H1 (cell line): ENCODE data around the gene TBC1D13. TPM values are rescaled to one million over a fixed set of nuclear protein-coding genes. Genes with fewer than 3 reads are reported as not detected.

Source experiments
- CTCF ChIA-PET: fragments of 300-600 bp; sonication (Branson Sonifier 250); formaldehyde crosslinking; loops from one replicate; lab custom pipeline; 2021; ENCODE audit not compliant: partially characterized antibody; lab: Charles Lee
- POLR2A ChIA-PET: fragments of 300-600 bp; sonication (Branson Sonifier 250); formaldehyde crosslinking; loops from one replicate; lab custom pipeline; 2021; ENCODE audit warnings: inconsistent platforms; ENCODE audit not compliant: partially characterized antibody; lab: Charles Lee
- DNase-seq, 2 experiments: peaks; one replicate each; pipeline versions ENCODE4 v3.0.0 to v3.0.0-alpha.2; 2010 to 2022; ENCODE audit warnings: low spot score in 2 of 2, low read depth in 1 of 2, mixed read lengths in 1 of 2
- FAIRE-seq: peaks from 2 replicates; lab custom pipeline; 2011; peaks lifted over from hg19 to GRCh38; lab: Jason Lieb, UNC
- H2AFZ ChIP-seq: 2 replicates; pipeline ENCODE4 v1.8.1; 2012; ENCODE audit warnings: low read length, inconsistent platforms
- H2AK5ac ChIP-seq: 2 replicates; pipeline ENCODE4 v1.6.1; 2013; ENCODE audit warnings: low read depth, low read length
- H2BK120ac ChIP-seq: replicated peaks from 2 replicates; pipeline ENCODE3; 2013; ENCODE audit warnings: low read depth, low read length, inconsistent platforms
- H2BK12ac ChIP-seq: 2 replicates; pipeline ENCODE4 v1.6.1; 2013; ENCODE audit warnings: low read depth, low read length
- H2BK15ac ChIP-seq: 2 replicates; pipeline ENCODE4 v1.6.1; 2013; ENCODE audit warnings: low read length
- H2BK20ac ChIP-seq: 2 replicates; pipeline ENCODE4 v1.6.1; 2013; ENCODE audit warnings: low read length
- H2BK5ac ChIP-seq: 2 replicates; pipeline ENCODE4 v1.6.1; 2013; ENCODE audit warnings: low read depth, low read length
- H3K14ac ChIP-seq: 2 replicates; pipeline ENCODE4 v1.6.1; 2013; ENCODE audit warnings: inconsistent platforms; ENCODE audit not compliant: insufficient read length
- H3K18ac ChIP-seq: 2 replicates; pipeline ENCODE4 v1.6.1; 2013; ENCODE audit warnings: low read length; ENCODE audit errors: extremely low read depth
- H3K23ac ChIP-seq: 2 replicates; pipeline ENCODE4 v1.6.1; 2013; ENCODE audit warnings: inconsistent platforms; ENCODE audit not compliant: insufficient read length
- H3K23me2 ChIP-seq: 2 replicates; pipeline ENCODE4 v1.6.1; 2013; ENCODE audit warnings: low read depth, low read length
- H3K27ac ChIP-seq: 2 replicates; pipeline ENCODE4 v1.6.1; 2011; ENCODE audit warnings: low read depth, low read length, inconsistent platforms
- H3K27me3 ChIP-seq, 4 experiments: replicated peaks in 1 of 4; 1 replicate in 1 of 4; 2 replicates in 3 of 4; pipeline versions ENCODE4 v1.6.1 to v1.8.1; 2011 to 2013; ENCODE audit warnings: low read length in 3 of 4, mild to moderate bottlenecking in 3 of 4, inconsistent platforms in 2 of 4, mixed read lengths in 2 of 4, moderate library complexity in 1 of 4; ENCODE audit not compliant: control insufficient read depth in 3 of 4, insufficient read depth in 3 of 4; ENCODE audit errors: extremely low read depth in 1 of 4
- H3K36me3 ChIP-seq, 4 experiments: 2 replicates each; pipeline versions ENCODE4 v1.6.1 to v1.8.1; 2011 to 2013; ENCODE audit warnings: mild to moderate bottlenecking in 4 of 4, low read length in 3 of 4, moderate library complexity in 2 of 4, control low read depth in 1 of 4, inconsistent platforms in 1 of 4; ENCODE audit not compliant: insufficient read depth in 4 of 4, control insufficient read depth in 2 of 4
- H3K4ac ChIP-seq: replicated peaks from 2 replicates; pipeline ENCODE3; 2013; ENCODE audit warnings: low read length, low read depth, mixed read lengths, inconsistent platforms; ENCODE audit not compliant: insufficient read length
- H3K4me1 ChIP-seq, 4 experiments: replicated peaks in 1 of 4; 1 replicate in 1 of 4; 2 replicates in 3 of 4; pipeline versions ENCODE4 v1.6.1 to v1.8.1; 2011 to 2013; ENCODE audit warnings: low read length in 3 of 4, inconsistent platforms in 2 of 4, mixed read lengths in 1 of 4; ENCODE audit not compliant: insufficient read depth in 4 of 4, control insufficient read depth in 3 of 4
- H3K4me2 ChIP-seq, 2 experiments: 2 replicates each; pipeline versions ENCODE4 v1.6.1 to v1.8.1; 2011 to 2013; ENCODE audit warnings: low read depth in 2 of 2, low read length in 2 of 2, control low read depth in 1 of 2, inconsistent platforms in 1 of 2, mild to moderate bottlenecking in 1 of 2; ENCODE audit not compliant: insufficient read depth in 1 of 2
- H3K4me3 ChIP-seq, 4 experiments: fragments of 200-600, 300-600 bp in 1 of 4; sonication (generic), shearing (Covaris generic), sonication (Bioruptor Twin) in 1 of 4; 2 replicates each; pipeline versions ENCODE4 v1.5.1 to v1.8.1; 2011 to 2016; ENCODE audit warnings: low read length in 4 of 4, low read depth in 3 of 4, control low read depth in 2 of 4, inconsistent platforms in 2 of 4, mild to moderate bottlenecking in 2 of 4, mixed read lengths in 1 of 4, moderate library complexity in 1 of 4; ENCODE audit not compliant: insufficient read depth in 2 of 4; ENCODE audit errors: extremely low read depth in 1 of 4
- H3K56ac ChIP-seq: replicated peaks from 2 replicates; pipeline ENCODE3; 2013; ENCODE audit warnings: low read depth, mild to moderate bottlenecking, mixed read lengths, low read length, inconsistent platforms; ENCODE audit not compliant: insufficient read length
- H3K79me1 ChIP-seq: 2 replicates; pipeline ENCODE4 v1.6.1; 2013; ENCODE audit warnings: low read depth, low read length, control low read depth
- H3K79me2 ChIP-seq, 2 experiments: 2 replicates each; pipeline versions ENCODE4 v1.6.1 to v1.8.1; 2012 to 2013; ENCODE audit warnings: low read length in 2 of 2, mild to moderate bottlenecking in 2 of 2, inconsistent platforms in 1 of 2; ENCODE audit not compliant: insufficient read depth in 2 of 2, control insufficient read depth in 1 of 2
- H3K9ac ChIP-seq, 4 experiments: replicated peaks in 1 of 4; 1 replicate in 1 of 4; 2 replicates in 3 of 4; pipeline versions ENCODE4 v1.6.1 to v1.8.1; 2011 to 2013; ENCODE audit warnings: low read depth in 3 of 4, low read length in 3 of 4, control low read depth in 2 of 4, mild to moderate bottlenecking in 2 of 4, moderate library complexity in 2 of 4, inconsistent platforms in 1 of 4; ENCODE audit errors: extremely low read depth in 1 of 4
- H3K9me3 ChIP-seq, 2 experiments: 2 replicates each; pipeline versions ENCODE4 v1.6.1 to v1.8.1; 2012 to 2013; ENCODE audit warnings: mild to moderate bottlenecking in 2 of 2, moderate library complexity in 2 of 2, control low read depth in 1 of 2, inconsistent platforms in 1 of 2, low read depth in 1 of 2, low read length in 1 of 2, mixed read lengths in 1 of 2; ENCODE audit not compliant: insufficient read depth in 2 of 2
- H4K20me1 ChIP-seq, 2 experiments: replicated peaks in 1 of 2; 2 replicates each; pipeline versions ENCODE3 to v1.8.1; 2011 to 2013; ENCODE audit warnings: inconsistent platforms in 2 of 2, low read length in 2 of 2, mild to moderate bottlenecking in 1 of 2; ENCODE audit not compliant: insufficient read depth in 2 of 2, control insufficient read depth in 1 of 2
- H4K5ac ChIP-seq: 2 replicates; pipeline ENCODE4 v1.6.1; 2013; ENCODE audit warnings: low read length, low read depth, mixed read lengths, inconsistent platforms; ENCODE audit not compliant: insufficient read length
- H4K8ac ChIP-seq: 2 replicates; pipeline ENCODE4 v1.8.0; 2013; ENCODE audit warnings: mild to moderate bottlenecking, moderate library complexity, low read length, inconsistent platforms; ENCODE audit not compliant: insufficient read depth; ENCODE audit errors: extremely low read depth
- H4K91ac ChIP-seq: replicated peaks from 2 replicates; pipeline ENCODE3; 2013; ENCODE audit warnings: low read length, mixed read lengths, inconsistent platforms; ENCODE audit not compliant: insufficient read length
- CBX5 ChIP-seq: fragments of 300-800, 300-1000 bp; sonication (generic); IDR thresholded peaks from 2 replicates; pipeline ENCODE4 v1.7.1; 2016; ENCODE audit warnings: antibody characterized with exemption, low read length, low read depth
- EZH2 ChIP-seq: fragments of 200-600 bp; sonication (generic); IDR thresholded peaks from 2 replicates; pipeline ENCODE4 v1.7.1; 2012; ENCODE audit warnings: low read depth, mild to moderate bottlenecking, moderate library complexity, low read length, inconsistent platforms; ENCODE audit not compliant: severe bottlenecking
- WGBS, 2 experiments: shearing (Covaris generic) in 1 of 2; methylation state at CpG; one replicate each; pipeline versions ENCODE4 v1.1.6 to v1.1.7; 2013 to 2015; ENCODE audit warnings: low lambda C conversion rate in 2 of 2, mixed read lengths in 2 of 2, inconsistent platforms in 1 of 2, low coverage in 1 of 2, missing lambda C conversion rate in 1 of 2; ENCODE audit not compliant: insufficient replicate concordance in 2 of 2, insufficient coverage in 1 of 2, insufficient read length in 1 of 2; ENCODE audit errors: extremely low coverage in 1 of 2, missing lambda C conversion rate in 1 of 2; 5-methylcytosine and 5-hydroxymethylcytosine counted together
- polyA plus RNA-seq, 7 experiments: library from polyadenylated mRNA; depleted of rRNA in 3 of 7; stranded (reverse) in 5 of 7; unstranded in 2 of 7; fragments of >200 nt in 5 of 7; fragments of 200-250 nt in 2 of 7; gene quantifications; 1 replicate in 5 of 7; 2 replicates in 1 of 7; 4 replicates in 1 of 7; pipeline versions ENCODE4 v1.2.1 to v1.2.3, GENCODE V29; 2011 to 2013; ENCODE audit warnings: missing spikeins in 2 of 7, mixed read lengths in 2 of 7
- total RNA-seq: library from RNA; stranded (reverse); fragmentation: NEBNext Ultra II Directional; extraction: Animal tissue kit (Norgen Biotek cat#: 25700); gene quantifications from 2 replicates; pipeline ENCODE4 v1.2.1, GENCODE V29; 2021

TBC1D13 gene
- total and polyA plus RNA-seq, 2 of the 8 experiments (the other 6 are each of a cell fraction or from before 2014, with no cell fraction given), result 21.3 to 24.7 TPM

- POLR2A ChIA-PET, result interaction anchor here (1.1 to 1.4 kb wide), 5 partner anchors 12 to 80 kb away, joined by 3 to 5 read pairs (median 4); partner anchors contain the start of gene SPOUT1
- H3K27ac ChIP-seq, result no peak overlapping the region
- TF ChIP-seq EZH2 (no peak), CBX5 (no peak)
- no peak overlapping the region for H4K8ac ChIP-seq
- H3K4me2 ChIP-seq, result no peak overlapping the region
- no peak overlapping the region for H2BK120ac ChIP-seq
- no peak overlapping the region for H3K23ac ChIP-seq
- H3K4me1 ChIP-seq, result peaks cover 0 to 3% (median 2%) of the 10 kb centered on the region in 4 experiments; a peak in 2 of 7 replicates
- H3K27me3 ChIP-seq, result no peaks in the 10 kb centered on the region
- no peak overlapping the region for H2AK5ac ChIP-seq
- peaks cover 0 to 3% of the 10 kb centered on the region in 2 experiments for H4K20me1 ChIP-seq
- peaks cover 0 to 9% of the 10 kb centered on the region in 2 experiments; a peak in 2 of 4 replicates for H3K79me2 ChIP-seq
- WGBS, 2 experiments, result 84% methylated on average over 3 of the region's 3 CpGs; no CpG with 5 or more reads in 1 of the 2 experiments
- no peak overlapping the region for H3K9ac ChIP-seq
- H3K14ac ChIP-seq, result no peak overlapping the region
- H3K23me2 ChIP-seq, result no peaks in the 10 kb centered on the region
- FAIRE-seq (no peak), DNase-seq (no peak)
- H3K4ac ChIP-seq, result no peak overlapping the region
- H4K91ac ChIP-seq, result no peak overlapping the region
- no peak overlapping the region for H3K56ac ChIP-seq
- H2BK15ac ChIP-seq, result no peak overlapping the region
- H2AFZ ChIP-seq, result no peak overlapping the region
- no peaks in the 10 kb centered on the region for H3K9me3 ChIP-seq
- no peak overlapping the region for H2BK20ac ChIP-seq
- H3K4me3 ChIP-seq, result no peak overlapping the region
- no peaks in the 10 kb centered on the region; a peak in 1 of 8 replicates for H3K36me3 ChIP-seq
- H2BK12ac ChIP-seq, result no peak overlapping the region
- no peak overlapping the region for H3K18ac ChIP-seq
- H4K5ac ChIP-seq, result no peak overlapping the region
- CTCF ChIA-PET, result interaction anchor here (0.8 to 5.4 kb wide), 16 partner anchors 10 to 127 kb away, joined by 3 to 27 read pairs (median 7); partner anchors contain the start of gene ENDOG
- H2BK5ac ChIP-seq, result no peak overlapping the region
- H3K79me1 ChIP-seq, result peaks cover under 1% of the 10 kb centered on the region; the same call in 1 of the 2 replicates
These were observed 21.6 kb upstream of the TBC1D13 start for GRCh38 chr9:128765499-128765898.
